H1 (cell line): ENCODE measurements around the gene TPST2. TPM values are rescaled to one million over a fixed set of nuclear protein-coding genes. Genes with fewer than 3 reads are reported as not detected.

Source experiments
- HDAC2 ChIP-seq, 2 experiments: fragments of 300-600 bp in 1 of 2; sonication (generic) in 1 of 2; IDR thresholded peaks; 2 replicates each; pipeline ENCODE4 v1.6.1; 2011 to 2012; ENCODE audit warnings: low read depth in 2 of 2, low read length in 2 of 2, mild to moderate bottlenecking in 2 of 2, moderate library complexity in 2 of 2, borderline replicate concordance in 1 of 2, inconsistent platforms in 1 of 2
- JUN ChIP-seq: IDR thresholded peaks from 2 replicates; pipeline ENCODE4 v1.6.1; 2011; ENCODE audit warnings: low read depth, mild to moderate bottlenecking, improper control_type of control experiment, low read length
- PHF8 ChIP-seq: fragments of 200-600 bp; sonication (generic); conservative IDR thresholded peaks from 2 replicates; pipeline ENCODE4 v1.7.1; 2012; ENCODE audit warnings: low read depth, mild to moderate bottlenecking, inconsistent platforms, low read length, moderate library complexity
- SIRT6 ChIP-seq: IDR thresholded peaks from one replicate; pipeline ENCODE4 v1.7.1; 2012; ENCODE audit warnings: low read length, inconsistent platforms
- TBP ChIP-seq: IDR thresholded peaks from 2 replicates; pipeline ENCODE4 v1.6.1; 2011; ENCODE audit warnings: low read depth, low read length, improper control_type of control experiment
- YY1 ChIP-seq: IDR thresholded peaks from 2 replicates; pipeline ENCODE4 v1.6.1; 2011; ENCODE audit warnings: low read depth, mild to moderate bottlenecking, low read length
- polyA plus RNA-seq, 7 experiments: library from polyadenylated mRNA; depleted of rRNA in 3 of 7; stranded (reverse) in 5 of 7; unstranded in 2 of 7; fragments of >200 nt in 5 of 7; fragments of 200-250 nt in 2 of 7; gene quantifications; 1 replicate in 5 of 7; 2 replicates in 1 of 7; 4 replicates in 1 of 7; pipeline versions ENCODE4 v1.2.1 to v1.2.3, GENCODE V29; 2011 to 2013; ENCODE audit warnings: missing spikeins in 2 of 7, mixed read lengths in 2 of 7
- total RNA-seq: library from RNA; stranded (reverse); fragmentation: NEBNext Ultra II Directional; extraction: Animal tissue kit (Norgen Biotek cat#: 25700); gene quantifications from 2 replicates; pipeline ENCODE4 v1.2.1, GENCODE V29; 2021
- TF ChIP-seq, protein P1 (sequence below): fragments of 300-600 bp; sonication (generic); IDR thresholded peaks from 2 replicates; pipeline ENCODE4 v1.7.1; 2012; ENCODE audit warnings: low read length, moderate library complexity, mild to moderate bottlenecking, inconsistent platforms; ENCODE audit not compliant: insufficient replicate concordance

The TPST2 gene
- total and polyA plus RNA-seq, 2 of the 8 experiments (the other 6 are each of a cell fraction or from before 2014, with no cell fraction given): 58.8 to 143 TPM

DNA sequence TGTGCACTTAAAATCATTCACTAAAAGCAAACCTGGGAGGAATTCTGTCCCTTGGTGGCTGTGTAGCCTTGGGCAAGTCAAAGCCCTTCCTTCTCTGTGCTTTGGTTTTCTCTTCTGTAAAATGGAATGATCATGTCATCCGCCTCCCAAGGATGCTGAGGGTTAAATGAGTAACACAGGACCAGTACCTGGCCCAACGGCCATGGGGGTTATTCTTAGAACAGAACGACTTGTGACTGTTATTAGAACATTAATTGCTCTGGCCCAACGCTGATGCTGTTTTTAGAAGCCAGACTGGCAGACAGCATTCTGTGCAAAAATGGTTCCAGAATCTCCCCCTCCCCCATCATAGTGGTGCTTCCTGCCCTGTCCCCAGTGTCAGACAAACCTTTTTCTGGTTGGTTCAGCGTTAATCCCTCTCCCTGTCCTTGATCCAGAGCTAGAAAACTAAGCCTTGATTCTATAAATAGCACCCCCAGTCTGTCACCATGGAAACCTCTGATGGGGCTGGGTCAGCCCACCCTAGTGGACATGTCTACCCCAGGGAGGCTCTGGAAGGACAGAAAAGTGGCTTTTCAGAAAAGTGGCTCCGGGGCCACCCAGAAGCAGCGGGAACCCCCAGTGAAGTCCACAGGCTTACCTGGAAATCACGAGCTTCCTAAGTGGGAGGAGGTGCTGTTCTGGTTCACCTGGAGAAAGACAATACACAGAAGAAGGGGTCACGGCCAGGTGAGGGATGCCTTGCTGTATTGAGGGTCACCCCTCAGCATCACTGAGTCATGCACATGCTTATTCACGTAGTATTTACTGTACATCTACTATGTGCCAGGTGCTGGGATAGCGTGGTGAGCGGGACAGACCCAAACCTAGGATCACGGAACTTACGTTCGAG is 62.1 kb downstream of the TPST2 start (continued):
- TF ChIP-seq HDAC2 (IDR thresholded peaks at IDR 0.05; ENCODE audit: borderline replicate concordance in 1 of 2, low read depth in 2 of 2, low read length in 2 of 2) (no peak), TBP (no peak), PHF8 (no peak), SIRT6 (no peak), JUN (no peak), YY1 (no peak)
- TF ChIP-seq, protein P1, sequence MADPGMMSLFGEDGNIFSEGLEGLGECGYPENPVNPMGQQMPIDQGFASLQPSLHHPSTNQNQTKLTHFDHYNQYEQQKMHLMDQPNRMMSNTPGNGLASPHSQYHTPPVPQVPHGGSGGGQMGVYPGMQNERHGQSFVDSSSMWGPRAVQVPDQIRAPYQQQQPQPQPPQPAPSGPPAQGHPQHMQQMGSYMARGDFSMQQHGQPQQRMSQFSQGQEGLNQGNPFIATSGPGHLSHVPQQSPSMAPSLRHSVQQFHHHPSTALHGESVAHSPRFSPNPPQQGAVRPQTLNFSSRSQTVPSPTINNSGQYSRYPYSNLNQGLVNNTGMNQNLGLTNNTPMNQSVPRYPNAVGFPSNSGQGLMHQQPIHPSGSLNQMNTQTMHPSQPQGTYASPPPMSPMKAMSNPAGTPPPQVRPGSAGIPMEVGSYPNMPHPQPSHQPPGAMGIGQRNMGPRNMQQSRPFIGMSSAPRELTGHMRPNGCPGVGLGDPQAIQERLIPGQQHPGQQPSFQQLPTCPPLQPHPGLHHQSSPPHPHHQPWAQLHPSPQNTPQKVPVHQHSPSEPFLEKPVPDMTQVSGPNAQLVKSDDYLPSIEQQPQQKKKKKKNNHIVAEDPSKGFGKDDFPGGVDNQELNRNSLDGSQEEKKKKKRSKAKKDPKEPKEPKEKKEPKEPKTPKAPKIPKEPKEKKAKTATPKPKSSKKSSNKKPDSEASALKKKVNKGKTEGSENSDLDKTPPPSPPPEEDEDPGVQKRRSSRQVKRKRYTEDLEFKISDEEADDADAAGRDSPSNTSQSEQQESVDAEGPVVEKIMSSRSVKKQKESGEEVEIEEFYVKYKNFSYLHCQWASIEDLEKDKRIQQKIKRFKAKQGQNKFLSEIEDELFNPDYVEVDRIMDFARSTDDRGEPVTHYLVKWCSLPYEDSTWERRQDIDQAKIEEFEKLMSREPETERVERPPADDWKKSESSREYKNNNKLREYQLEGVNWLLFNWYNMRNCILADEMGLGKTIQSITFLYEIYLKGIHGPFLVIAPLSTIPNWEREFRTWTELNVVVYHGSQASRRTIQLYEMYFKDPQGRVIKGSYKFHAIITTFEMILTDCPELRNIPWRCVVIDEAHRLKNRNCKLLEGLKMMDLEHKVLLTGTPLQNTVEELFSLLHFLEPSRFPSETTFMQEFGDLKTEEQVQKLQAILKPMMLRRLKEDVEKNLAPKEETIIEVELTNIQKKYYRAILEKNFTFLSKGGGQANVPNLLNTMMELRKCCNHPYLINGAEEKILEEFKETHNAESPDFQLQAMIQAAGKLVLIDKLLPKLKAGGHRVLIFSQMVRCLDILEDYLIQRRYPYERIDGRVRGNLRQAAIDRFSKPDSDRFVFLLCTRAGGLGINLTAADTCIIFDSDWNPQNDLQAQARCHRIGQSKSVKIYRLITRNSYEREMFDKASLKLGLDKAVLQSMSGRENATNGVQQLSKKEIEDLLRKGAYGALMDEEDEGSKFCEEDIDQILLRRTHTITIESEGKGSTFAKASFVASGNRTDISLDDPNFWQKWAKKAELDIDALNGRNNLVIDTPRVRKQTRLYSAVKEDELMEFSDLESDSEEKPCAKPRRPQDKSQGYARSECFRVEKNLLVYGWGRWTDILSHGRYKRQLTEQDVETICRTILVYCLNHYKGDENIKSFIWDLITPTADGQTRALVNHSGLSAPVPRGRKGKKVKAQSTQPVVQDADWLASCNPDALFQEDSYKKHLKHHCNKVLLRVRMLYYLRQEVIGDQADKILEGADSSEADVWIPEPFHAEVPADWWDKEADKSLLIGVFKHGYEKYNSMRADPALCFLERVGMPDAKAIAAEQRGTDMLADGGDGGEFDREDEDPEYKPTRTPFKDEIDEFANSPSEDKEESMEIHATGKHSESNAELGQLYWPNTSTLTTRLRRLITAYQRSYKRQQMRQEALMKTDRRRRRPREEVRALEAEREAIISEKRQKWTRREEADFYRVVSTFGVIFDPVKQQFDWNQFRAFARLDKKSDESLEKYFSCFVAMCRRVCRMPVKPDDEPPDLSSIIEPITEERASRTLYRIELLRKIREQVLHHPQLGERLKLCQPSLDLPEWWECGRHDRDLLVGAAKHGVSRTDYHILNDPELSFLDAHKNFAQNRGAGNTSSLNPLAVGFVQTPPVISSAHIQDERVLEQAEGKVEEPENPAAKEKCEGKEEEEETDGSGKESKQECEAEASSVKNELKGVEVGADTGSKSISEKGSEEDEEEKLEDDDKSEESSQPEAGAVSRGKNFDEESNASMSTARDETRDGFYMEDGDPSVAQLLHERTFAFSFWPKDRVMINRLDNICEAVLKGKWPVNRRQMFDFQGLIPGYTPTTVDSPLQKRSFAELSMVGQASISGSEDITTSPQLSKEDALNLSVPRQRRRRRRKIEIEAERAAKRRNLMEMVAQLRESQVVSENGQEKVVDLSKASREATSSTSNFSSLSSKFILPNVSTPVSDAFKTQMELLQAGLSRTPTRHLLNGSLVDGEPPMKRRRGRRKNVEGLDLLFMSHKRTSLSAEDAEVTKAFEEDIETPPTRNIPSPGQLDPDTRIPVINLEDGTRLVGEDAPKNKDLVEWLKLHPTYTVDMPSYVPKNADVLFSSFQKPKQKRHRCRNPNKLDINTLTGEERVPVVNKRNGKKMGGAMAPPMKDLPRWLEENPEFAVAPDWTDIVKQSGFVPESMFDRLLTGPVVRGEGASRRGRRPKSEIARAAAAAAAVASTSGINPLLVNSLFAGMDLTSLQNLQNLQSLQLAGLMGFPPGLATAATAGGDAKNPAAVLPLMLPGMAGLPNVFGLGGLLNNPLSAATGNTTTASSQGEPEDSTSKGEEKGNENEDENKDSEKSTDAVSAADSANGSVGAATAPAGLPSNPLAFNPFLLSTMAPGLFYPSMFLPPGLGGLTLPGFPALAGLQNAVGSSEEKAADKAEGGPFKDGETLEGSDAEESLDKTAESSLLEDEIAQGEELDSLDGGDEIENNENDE: no peak
